ENCODE results near the gene GPR31.
"Not testable (repeated sequence)": the region's sequence is repeated elsewhere in the genome, so short reads cannot be mapped to it uniquely, and the experiment has no call there.

The GPR31 gene

DNA sequence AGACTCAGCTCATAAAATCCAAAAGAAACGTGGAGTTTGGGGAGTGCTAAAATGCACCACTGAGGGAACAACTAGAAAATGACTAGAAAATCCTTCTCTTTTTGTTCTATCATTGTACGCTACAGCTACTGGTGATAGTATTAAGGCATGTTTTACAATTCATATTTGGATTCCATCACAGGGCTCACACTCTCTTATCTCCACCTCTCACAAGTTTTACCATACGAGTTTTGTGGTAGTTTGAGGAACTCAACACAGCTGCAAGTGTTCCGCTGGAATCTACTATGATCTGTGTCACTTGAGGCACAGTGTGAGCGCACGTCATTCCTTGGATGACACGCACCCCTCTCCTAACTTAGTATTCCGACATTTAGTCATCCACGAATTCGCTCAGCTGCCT is 9.9 kb upstream of the GPR31 start:
- not testable (repeated sequence) for DNase-seq (ENCODE audit: low spot score)

GRCh38 chr6:167165858-167166471 is 8.2 kb upstream of the GPR31 start:
- DNase-seq (ENCODE audit: low spot score): no peak

GRCh38 chr6:167164261-167164660 is 6.5 kb upstream of the GPR31 start:
- DNase-seq (ENCODE audit: low spot score): no peak

DNA sequence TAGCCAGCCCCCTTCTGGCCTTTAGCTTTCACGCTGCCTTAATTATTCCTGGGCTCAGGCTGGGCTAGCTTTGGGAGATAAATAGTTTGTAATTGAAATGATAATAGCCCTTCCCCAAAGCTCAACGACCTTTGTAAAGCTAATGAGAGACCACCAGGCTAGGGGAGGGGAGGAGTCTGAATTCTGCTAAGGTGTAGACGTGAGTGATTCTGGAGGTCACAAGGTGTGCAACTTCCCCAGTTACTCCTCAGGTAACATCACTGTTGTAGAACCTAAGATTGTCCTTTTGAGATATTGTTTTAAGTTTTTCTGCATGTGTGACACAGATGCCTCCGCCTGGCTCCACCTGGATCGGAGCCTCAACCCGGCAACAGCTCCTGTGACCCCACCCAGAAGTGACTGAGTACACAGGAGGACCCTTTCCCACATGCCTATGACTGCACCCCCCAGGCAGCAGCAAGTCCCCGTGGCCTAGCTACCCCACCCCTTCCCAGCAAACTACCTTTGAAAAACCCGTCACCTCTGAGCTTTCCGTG is 5.8 kb upstream of the GPR31 start:
- DNase-seq (ENCODE audit: low spot score): no peak

DNA sequence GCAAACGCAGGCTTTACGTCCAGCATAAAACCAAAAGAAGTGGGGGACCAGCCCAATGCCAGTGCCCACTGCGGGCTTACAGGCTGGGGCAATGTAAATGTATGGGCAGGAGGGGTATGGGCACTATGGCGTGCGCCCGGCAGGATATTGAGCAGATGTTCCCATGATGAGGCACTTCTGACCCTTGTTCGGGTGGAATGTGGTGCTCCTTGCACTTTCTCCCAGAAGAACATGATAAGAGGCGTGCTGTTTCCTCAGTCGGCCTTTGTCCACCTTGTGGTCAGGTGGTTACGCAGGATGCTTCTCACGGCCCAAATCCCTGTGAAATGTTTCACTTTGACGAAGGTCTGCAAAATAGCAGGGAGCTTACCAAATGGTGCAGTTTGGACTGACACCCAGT is 4.8 kb upstream of the GPR31 start:
- DNase-seq (ENCODE audit: low spot score): no peak

DNA sequence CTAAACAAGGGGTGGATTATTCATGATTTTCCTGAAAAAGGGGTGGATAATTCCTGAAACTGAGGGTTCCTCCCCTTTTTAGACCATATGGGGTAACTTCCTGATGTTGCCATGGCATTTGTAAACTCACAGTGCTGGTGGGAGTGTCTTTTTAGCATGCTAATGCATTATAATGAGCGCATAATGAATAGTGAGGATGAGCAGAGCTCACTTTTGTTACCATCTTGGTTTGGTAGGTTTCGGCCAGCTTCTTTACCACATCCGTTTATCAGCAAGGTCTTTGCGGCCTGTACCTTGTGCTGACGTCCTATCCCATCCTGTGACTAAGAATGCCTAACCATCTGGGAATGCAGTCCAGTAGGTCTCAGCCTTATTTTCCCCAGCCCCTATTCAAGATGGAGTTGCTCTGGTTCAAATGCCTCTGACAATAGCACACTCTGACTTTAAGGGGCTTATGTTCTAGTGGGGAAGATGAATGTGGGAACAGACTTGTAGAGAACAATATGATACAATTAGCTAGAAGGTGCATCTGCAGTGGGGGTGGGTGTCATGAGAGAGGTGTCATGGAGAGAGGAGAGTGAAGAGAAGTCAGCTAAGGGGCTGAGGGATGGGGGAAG is 4.2 kb upstream of the GPR31 start:
- no peak for DNase-seq (ENCODE audit: low spot score)

- no peak for DNase-seq (ENCODE audit: low spot score)
Observed at GRCh38 chr6:167157414-167157813, 366 bp downstream of the GPR31 start.

- no peak for DNase-seq (ENCODE audit: low spot score)
Observed at GRCh38 chr6:167154895-167155294, 2.9 kb downstream of the GPR31 start.

- no peak for DNase-seq (ENCODE audit: low spot score)
Observed at GRCh38 chr6:167154291-167154690, 3.5 kb downstream of the GPR31 start.

GRCh38 chr6:167153521-167153959 is 4.2 kb downstream of the GPR31 start:
- no peak for DNase-seq (ENCODE audit: low spot score)

DNA sequence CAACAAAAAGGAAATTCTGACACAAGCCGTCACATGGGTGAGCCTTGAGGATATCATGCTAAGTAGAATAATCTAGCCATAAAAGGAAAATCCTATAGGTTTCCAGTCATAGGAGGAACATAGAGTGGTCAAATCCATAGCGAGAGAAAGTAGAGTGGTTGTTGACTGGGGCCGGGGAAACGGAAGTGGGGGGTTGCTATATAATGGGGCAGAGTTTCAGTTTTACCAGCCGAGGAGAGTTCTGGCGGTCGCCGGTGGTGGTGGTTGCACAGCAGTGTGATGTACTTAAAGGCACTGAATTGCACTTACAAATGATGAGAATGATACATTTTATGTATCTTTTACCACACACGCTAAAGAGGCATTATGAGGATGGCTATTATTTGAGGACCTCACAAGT is 4.9 kb downstream of the GPR31 start:
- no peak for DNase-seq (ENCODE audit: low spot score)

GRCh38 chr6:167151648-167152047 is 6.1 kb downstream of the GPR31 start:
- DNase-seq (ENCODE audit: low spot score): no peak

GRCh38 chr6:167150941-167151549 is 6.7 kb downstream of the GPR31 start:
- no peak for DNase-seq (ENCODE audit: low spot score)

DNA sequence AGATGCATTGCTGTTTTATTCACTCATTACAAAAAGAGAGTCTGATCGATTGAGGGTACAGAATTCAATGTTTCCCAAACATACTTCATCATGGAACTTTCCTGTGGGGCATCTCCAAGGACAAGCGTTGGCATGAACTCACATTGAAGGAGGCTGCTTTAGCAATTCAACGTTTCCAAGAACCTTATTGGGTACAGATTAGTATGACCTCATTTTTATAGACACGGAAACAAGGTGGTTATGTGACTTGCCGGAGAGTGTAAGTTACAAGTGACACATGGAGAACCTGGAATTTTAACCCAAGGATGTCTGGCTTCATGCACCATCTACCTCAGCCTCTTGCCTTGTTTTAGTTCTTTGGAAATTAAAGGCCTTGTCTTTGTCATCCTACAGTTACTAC is 8.8 kb downstream of the GPR31 start:
- no peak for DNase-seq (ENCODE audit: low spot score)

DNA sequence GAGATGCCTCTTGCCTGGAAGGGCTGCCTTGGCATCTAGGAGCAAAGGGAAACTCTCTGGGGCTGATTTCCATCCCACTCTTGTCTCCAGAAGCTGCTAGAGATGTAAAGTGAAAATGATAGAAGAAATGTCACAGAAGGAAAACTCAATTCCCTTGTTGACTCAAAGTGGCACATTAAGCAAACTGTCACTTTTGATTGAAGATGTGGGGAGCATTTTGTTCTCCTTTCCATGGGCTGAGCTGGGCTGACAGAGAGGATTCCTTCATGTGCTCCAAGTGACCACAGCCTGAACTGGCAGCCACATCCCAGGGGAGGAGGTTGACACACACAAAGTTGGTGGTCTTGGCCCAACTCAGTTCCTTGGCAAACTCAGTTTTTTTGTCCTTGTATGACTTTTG is 9.8 kb downstream of the GPR31 start:
- no peak for DNase-seq (ENCODE audit: low spot score)

- no peak for DNase-seq (ENCODE audit: low spot score)
Observed at GRCh38 chr6:167146977-167147376, 10.8 kb downstream of the GPR31 start.

DNA sequence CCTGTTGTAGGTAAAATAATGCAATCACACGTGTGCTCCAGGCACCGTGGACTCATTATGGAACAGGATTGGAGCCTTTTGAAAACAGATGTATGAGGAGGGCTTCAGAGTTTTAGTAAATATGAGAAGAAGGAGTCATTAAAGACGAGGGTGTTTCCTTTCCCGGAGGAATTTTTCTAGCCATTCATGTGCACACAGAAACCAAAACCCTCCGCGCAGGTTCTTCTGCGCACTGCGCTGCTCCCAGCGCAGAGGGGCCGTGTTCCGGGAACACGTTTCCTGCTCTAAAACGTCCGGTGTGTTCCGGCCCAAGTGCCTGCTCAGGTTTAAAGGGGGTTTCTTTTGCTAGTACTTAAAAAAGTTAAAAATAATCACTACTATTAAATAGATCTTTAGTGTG is 11.6 kb downstream of the GPR31 start:
- DNase-seq (ENCODE audit: low spot score): no peak

GRCh38 chr6:167145461-167145860 is 12.3 kb downstream of the GPR31 start:
- DNase-seq (ENCODE audit: low spot score): no peak

- DNase-seq (ENCODE audit: low spot score): no peak
Observed at GRCh38 chr6:167143041-167143440, 14.7 kb downstream of the GPR31 start.

GRCh38 chr6:167142433-167142761 is 15.4 kb downstream of the GPR31 start:
- no peak for DNase-seq (ENCODE audit: low spot score)

DNA sequence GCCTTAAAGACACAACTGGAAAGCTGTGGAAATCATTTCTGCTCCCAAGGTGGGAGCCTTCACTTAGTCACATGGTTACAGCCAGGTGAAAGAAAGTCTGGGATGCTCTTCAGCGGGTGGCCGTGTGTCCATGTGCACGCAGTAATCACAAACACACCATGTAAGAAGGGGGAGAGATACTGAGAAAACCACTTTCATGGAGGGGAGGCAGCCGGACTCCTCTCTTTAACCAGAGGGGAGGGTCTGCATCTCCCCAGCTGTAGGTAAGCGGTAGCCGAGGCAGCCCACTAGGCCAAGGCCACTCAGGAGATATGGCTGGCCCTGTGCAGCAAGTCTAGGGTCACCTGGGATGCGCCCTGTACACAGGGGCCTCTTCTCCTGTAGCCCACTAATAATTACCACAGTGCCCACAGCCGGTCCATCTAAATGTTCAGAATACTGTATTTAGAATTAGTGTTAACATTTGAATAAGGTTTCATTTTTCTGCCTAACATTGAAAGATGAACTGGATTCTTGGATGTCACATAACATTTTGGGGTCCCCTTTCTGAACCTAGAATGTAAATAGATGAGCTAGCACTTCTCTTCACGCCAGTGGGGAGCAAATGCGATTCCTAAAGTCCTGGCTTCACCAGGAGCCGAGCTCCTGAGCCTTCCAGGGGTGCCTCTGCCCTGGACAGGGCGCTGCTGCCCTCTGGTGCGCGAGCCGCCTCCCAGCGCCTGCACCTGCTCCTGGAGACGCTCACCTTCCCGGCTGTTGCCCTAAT is 15.9 kb downstream of the GPR31 start:
- no peak for DNase-seq (ENCODE audit: low spot score)

DNA sequence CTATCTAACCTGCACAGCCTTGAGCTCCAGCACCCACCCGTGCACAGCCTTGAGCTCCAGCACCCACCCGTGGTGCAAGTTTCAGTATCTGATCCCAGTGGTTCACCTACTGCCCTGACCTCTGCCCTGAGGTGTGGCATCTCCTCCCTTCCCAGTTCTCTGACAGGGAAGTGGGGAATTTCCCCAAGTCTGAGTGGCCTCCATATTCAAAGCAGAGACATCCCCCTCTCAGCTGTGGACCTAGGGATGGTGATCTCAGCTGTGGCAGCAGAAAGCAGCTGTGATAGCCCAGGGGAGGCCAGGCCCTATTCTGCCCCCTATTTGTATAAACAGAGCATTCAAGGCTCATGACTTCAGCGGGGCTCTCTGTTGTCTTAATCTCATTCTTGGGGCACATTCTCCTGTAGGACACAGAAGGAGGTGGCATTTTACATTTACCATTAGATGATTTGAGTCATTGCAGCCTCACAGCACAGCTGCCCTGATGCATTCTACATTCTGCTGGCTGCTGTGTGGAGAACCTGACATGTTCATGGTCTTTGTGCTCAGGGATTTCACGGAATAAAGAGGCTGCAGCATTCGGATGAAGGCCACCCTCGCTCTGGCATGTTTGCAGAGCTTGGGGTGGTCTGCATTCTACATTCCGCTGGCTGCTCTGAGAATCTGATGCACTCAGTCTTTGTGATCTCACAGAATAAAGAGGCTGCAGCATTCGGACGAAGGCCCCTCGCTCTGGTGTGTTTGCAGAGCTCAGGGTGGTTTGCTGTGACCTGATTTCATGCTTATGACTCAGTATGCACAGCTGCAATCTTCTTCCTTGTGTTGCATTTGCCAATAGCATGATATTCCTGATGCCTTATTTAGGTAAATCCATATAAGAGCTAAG is 16.9 kb downstream of the GPR31 start:
- no peak for DNase-seq (ENCODE audit: low spot score)

Measured in AG08395 (cell line).